SK-N-MC (cell line): ENCODE measurements around the gene TNNT2.

Experiments used
- DNase-seq: peaks from one replicate; pipeline ENCODE4 v3.0.0-alpha.2; 2011; ENCODE audit warnings: low read depth, low spot score
- H3K27ac ChIP-seq: fragments of 200-600 bp; sonication (generic); 2 replicates; pipeline ENCODE4 v1.5.1; 2016; ENCODE audit warnings: mixed run types
- H3K36me3 ChIP-seq: fragments of 200-600 bp; sonication (generic); 2 replicates; pipeline ENCODE4 v1.6.1; 2017; ENCODE audit warnings: antibody characterized with exemption, low read length, mixed read lengths; ENCODE audit not compliant: insufficient read depth
- H3K4me3 ChIP-seq: fragments of 200-600 bp; sonication (generic); 2 replicates; pipeline ENCODE4 v1.5.1; 2016
- H3K9ac ChIP-seq: fragments of 200-600 bp; sonication (generic); 2 replicates; pipeline ENCODE4 v1.8.0; 2017; ENCODE audit warnings: mixed run types, mixed read lengths; ENCODE audit not compliant: insufficient read length
- H3K9me3 ChIP-seq: fragments of 200-600 bp; sonication (generic); 2 replicates; pipeline ENCODE4 v1.6.1; 2017; ENCODE audit warnings: low read depth, mild to moderate bottlenecking, antibody characterized with exemption, low read length, moderate library complexity, mixed read lengths
- EZH2 ChIP-seq: fragments of 200-600 bp; sonication (generic); IDR thresholded peaks from one replicate; pipeline ENCODE4 v1.6.1; 2017; ENCODE audit warnings: antibody characterized with exemption
- FOXP2 ChIP-seq: optimal IDR thresholded peaks from 2 replicates; pipeline ENCODE3; 2011; ENCODE audit warnings: mild to moderate bottlenecking, moderate library complexity; ENCODE audit not compliant: insufficient read depth; ENCODE audit errors: extremely low read length, control extremely low read depth
- POLR2AphosphoS5 ChIP-seq: IDR thresholded peaks from 2 replicates; pipeline ENCODE4 v1.6.1; 2012; ENCODE audit warnings: mild to moderate bottlenecking, low read depth, low read length, borderline replicate concordance

Gene TNNT2

GRCh38 chr1:201319631-201320030 is 57.8 kb downstream of the TNNT2 start:
- no peak for DNase-seq
- Histone ChIP-seq H3K4me3 (no peak overlapping the region), H3K9me3 (no peaks in the 10 kb centered on the region), H3K9ac (no peak overlapping the region), H3K36me3 (no peaks in the 10 kb centered on the region), H3K27ac (no peak overlapping the region)
- no peak for TF ChIP-seq FOXP2
- TF ChIP-seq EZH2 = no peak
- TF ChIP-seq POLR2AphosphoS5 = no peak

- TF ChIP-seq EZH2 = no peak
- TF ChIP-seq POLR2AphosphoS5 = no peak
- TF ChIP-seq FOXP2 = no peak
- no peak for DNase-seq
- Histone ChIP-seq H3K4me3 (no peak overlapping the region), H3K9ac (no peak overlapping the region), H3K9me3 (no peaks in the 10 kb centered on the region), H3K27ac (no peak overlapping the region), H3K36me3 (no peaks in the 10 kb centered on the region)
These were observed 58.8 kb downstream of the TNNT2 start for GRCh38 chr1:201318504-201319340.

DNA sequence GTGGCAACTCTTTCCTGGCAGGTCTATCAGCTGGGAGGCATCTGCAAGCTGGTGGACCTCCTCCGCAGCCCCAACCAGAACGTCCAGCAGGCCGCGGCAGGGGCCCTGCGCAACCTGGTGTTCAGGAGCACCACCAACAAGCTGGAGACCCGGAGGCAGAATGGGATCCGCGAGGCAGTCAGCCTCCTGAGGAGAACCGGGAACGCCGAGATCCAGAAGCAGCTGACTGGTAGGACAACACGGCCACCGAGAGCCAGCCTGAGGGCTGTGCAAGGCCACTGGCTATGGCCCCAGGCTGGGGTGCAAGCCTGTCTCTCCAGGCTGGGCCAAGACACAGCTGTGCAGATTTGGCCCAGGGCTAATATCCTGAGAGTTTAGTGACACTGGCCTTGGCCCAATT is 59.9 kb downstream of the TNNT2 start:
- Histone ChIP-seq H3K27ac (no peak overlapping the region), H3K4me3 (no peak overlapping the region), H3K36me3 (no peaks in the 10 kb centered on the region), H3K9me3 (no peaks in the 10 kb centered on the region), H3K9ac (no peak overlapping the region)
- DNase-seq = no peak
- TF ChIP-seq EZH2 (no peak), FOXP2 (no peak), POLR2AphosphoS5 (no peak)

DNA sequence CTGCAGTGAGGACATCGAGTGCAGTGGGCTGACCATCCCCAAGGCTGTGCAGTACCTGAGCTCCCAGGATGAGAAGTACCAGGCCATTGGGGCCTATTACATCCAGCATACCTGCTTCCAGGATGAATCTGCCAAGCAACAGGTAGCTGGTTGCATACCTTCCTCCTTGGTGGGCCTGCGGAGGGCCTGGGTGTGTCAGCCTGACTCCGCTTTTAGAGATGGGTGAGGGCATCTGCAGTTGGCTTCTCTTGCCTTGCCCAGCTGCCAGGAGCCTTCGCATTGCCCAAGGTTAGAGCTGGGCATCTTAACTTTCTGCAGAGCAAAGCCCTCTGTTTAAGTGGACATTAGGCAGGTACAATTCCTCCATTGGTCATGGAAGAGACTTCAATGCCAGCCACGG is 60.9 kb downstream of the TNNT2 start:
- Histone ChIP-seq H3K9me3 (no peaks in the 10 kb centered on the region), H3K9ac (no peak overlapping the region), H3K27ac (no peak overlapping the region), H3K4me3 (no peak overlapping the region), H3K36me3 (no peaks in the 10 kb centered on the region)
- no peak for DNase-seq
- TF ChIP-seq POLR2AphosphoS5 = no peak
- TF ChIP-seq FOXP2 = no peak
- TF ChIP-seq EZH2 = no peak

- H3K27ac ChIP-seq = no peak overlapping the region
These were observed 64.4 kb downstream of the TNNT2 start for GRCh38 chr1:201313086-201313485.

GRCh38 chr1:201312298-201312697 is 65.2 kb downstream of the TNNT2 start:
- H3K4me3 ChIP-seq = no peak overlapping the region
- DNase-seq = no peak
- no peaks in the 10 kb centered on the region for H3K36me3 ChIP-seq
- H3K9me3 ChIP-seq = no peaks in the 10 kb centered on the region
- H3K9ac ChIP-seq = no peak overlapping the region
- H3K27ac ChIP-seq = no peak overlapping the region
- no peak for TF ChIP-seq FOXP2
- TF ChIP-seq EZH2 = no peak
- TF ChIP-seq POLR2AphosphoS5 = no peak

More at GRCh38 chr1:201313086-201313485, 64.4 kb downstream of the TNNT2 start:
- TF ChIP-seq EZH2 (no peak), FOXP2 (no peak), POLR2AphosphoS5 (no peak)
- Histone ChIP-seq H3K9ac (no peak overlapping the region), H3K9me3 (no peaks in the 10 kb centered on the region), H3K36me3 (no peaks in the 10 kb centered on the region), H3K4me3 (no peak overlapping the region)
- DNase-seq = no peak

DNA sequence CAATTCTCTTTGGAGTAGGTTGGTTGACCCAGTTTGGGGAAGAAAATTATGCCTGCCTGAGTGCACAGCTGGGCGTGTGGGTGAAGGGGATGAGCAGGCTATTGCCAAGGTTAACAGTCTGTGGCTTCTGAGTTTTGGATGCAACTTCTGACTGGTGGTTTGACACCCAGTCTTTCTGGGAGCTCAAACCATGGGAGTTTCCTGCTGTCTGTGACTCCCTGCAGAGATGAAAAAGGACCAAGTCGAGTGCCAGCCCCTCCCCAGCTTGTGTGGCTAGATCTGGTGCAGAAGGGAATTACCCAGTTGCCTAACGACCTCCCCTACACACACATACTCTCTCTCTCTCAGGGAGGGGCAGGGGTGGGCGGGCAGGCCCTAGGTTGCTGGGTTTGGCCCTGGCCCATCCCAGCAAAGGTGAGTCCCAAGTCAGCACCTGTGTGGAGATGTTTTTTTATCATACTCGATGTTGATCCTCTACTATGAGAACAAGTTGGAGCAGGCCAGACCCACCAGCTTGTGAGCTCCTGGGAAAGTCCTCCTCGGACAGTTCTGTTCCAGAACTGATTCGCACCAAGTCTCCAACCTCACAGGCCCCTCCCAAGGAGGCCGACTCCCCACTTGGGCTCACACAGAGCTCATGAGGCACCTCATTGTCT is 66.0 kb downstream of the TNNT2 start:
- Histone ChIP-seq H3K27ac (no peak overlapping the region), H3K9ac (no peak overlapping the region), H3K4me3 (no peak overlapping the region), H3K9me3 (no peaks in the 10 kb centered on the region), H3K36me3 (no peaks in the 10 kb centered on the region)
- DNase-seq = no peak
- TF ChIP-seq EZH2 = no peak
- TF ChIP-seq FOXP2 = no peak
- TF ChIP-seq POLR2AphosphoS5 = no peak

- no peak overlapping the region for H3K27ac ChIP-seq
These were observed 66.5 kb downstream of the TNNT2 start for GRCh38 chr1:201310986-201311355.

More at GRCh38 chr1:201310986-201311355, 66.5 kb downstream of the TNNT2 start:
- H3K4me3 ChIP-seq = no peak overlapping the region
- H3K9me3 ChIP-seq = no peaks in the 10 kb centered on the region
- no peak for TF ChIP-seq FOXP2
- TF ChIP-seq POLR2AphosphoS5 = no peak
- no peak for TF ChIP-seq EZH2
- no peak overlapping the region for H3K9ac ChIP-seq
- no peaks in the 10 kb centered on the region for H3K36me3 ChIP-seq
- no peak for DNase-seq
